Measurements from ENCODE around the gene SLC25A25.

Gene SLC25A25

DNA sequence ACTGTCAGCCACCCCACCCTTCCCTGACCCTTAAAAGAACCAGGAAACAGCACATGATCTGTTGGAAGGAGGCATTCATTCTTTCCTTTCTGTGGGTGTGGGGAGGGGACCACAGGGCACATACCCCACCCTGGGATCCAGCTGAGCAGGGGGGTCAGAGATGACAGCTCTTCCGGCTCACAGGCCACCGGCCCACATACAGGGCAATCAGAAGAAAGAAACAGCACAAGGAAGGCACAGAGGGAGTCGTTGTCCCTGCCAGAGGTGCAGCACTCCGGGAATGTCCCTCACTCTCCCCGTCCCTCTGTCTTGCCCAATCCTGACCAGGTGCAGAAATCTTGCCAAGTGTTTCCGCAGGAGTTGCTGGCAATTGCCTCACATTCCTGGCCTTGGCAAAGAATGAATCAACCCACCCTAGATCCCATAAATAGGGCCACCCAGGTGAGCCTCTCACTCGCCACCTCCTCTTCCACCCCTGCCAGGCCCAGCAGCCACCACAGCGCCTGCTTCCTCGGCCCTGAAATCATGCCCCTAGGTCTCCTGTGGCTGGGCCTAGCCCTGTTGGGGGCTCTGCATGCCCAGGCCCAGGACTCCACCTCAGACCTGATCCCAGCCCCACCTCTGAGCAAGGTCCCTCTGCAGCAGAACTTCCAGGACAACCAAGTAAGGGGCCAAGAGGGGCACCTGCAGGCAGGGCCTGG is 81.1 kb downstream of the SLC25A25 start, which contains the start of gene LCN2:
Gene LCN2, plus strand, starts transcription at position 453 of the 701 bp plus-strand sequence. Its CDS starts 73 bp downstream, at position 526.
- no peak for DNase-seq

DNA sequence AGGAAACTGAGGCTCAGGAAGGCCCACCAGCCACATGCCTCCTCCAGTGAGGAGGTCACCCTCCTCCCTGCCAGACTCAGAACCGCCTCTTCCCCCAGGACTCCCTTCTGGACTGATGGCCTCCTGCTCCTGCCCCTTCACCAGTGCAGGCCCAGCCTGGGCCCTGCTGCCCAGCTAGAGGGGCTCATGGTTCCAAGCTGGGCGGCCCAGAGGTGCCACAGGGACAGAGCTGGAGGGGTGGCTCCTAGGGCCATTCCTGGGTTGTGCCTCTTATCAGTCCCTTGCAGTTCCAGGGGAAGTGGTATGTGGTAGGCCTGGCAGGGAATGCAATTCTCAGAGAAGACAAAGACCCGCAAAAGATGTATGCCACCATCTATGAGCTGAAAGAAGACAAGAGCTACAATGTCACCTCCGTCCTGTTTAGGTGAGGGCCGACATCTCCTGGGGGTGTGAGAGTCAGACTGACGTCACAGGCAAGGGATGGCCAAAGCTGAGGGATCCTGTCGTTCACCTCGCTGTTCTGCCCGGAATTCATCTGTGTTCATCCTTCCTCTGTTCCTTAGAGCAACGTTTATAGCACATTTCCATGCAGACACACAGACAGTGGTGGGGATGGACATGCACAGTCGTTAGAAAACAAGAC is 82.0 kb downstream of the SLC25A25 start:
- DNase-seq: no peak

GRCh38 chr9:128150594-128151308 is 82.7 kb downstream of the SLC25A25 start:
- DNase-seq: peak; percentile 28

- DNase-seq: no peak
Observed at GRCh38 chr9:128151309-128152132, 83.5 kb downstream of the SLC25A25 start.

- no peak for DNase-seq
Observed at GRCh38 chr9:128152133-128153059, 84.4 kb downstream of the SLC25A25 start.

- DNase-seq: no peak
Observed at GRCh38 chr9:128153060-128153946, 85.3 kb downstream of the SLC25A25 start.

DNA sequence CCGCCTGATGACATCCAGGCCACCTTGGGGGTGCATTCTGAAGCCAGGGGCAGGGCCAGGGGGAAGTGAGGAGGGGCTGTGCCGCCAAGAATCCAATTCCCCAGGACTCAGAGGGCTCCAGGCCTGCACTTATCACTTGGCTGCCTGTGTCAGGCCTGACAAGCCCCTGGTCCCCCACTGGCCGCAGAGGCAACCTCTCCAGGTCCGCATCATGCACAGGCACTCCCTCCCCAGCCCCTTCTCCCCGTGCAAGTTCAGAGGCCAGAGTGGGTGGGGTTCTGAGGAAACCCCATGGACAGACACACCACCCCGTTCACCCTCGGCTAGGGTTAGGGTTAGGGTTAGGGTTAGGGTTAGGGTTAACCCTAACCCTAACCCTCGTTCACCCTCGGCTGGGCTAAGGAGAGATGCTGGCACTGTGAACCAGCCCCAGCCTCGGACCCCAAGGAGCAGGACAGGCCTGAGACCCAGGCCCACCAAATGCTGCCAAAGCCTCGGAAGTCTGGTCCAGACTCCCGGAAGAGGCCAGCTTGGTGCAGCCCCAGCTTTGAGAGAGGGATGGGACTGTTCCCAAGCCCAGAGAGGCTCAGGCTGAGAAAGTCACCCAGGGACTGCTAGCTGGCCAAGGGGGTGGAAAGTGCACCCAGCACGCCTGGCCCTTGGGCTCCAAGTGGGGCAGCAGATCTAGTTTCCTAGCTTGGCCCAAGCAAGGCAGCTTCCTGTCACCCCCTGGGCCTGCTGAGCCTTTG is 86.1 kb downstream of the SLC25A25 start:
- DNase-seq: no peak

DNA sequence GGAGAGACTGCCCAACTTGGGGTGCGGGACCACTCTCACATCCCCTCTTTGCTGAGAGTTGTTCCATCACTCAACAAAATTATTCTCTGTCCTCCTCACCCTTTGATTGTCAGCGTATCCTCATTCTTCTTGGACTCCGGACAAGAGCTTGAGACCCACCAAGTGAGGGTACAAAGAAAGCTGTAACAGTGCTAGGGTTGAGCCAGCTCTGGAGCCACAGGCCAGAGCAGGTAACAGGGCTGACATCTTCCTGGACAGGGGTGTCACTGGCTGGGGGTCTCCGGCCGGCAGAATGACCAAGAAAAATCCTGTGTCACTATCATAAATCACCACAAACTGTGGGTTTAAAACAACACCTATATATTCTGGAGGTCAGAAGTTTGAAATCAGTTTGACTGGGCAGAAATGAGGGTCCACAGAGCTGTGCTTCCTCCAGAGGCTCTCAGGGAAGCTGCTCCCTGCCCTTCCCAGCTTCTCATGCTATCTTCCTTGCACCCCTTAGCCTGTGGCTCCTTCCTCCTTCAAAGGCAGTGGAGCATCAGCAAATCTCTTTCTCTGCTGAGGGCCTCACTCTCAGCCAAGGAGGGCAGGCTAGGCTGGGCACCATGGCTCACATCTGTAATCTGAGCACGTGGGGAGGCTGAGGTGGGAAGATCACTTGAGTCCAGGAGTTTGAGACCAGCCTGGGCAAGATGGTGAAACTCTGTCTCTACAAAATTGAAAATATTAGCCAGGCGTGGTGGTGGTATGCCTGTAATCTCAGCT is 87.9 kb downstream of the SLC25A25 start:
- DNase-seq: no peak

Data from activated CD4-positive, alpha-beta T cell treated with anti-CD3 and anti-CD28 coated beads, Interleukin-2, Interleukin-6, amounts not matched to agents 100 ng/mL and 50 ng/mL, durations not matched to agents 16 hours and 8 hours (primary cell).